Esophagus muscularis mucosa (tissue), 4 donors: ENCODE results near the gene CYSTM1. TPM values are rescaled to one million over a fixed set of nuclear protein-coding genes. Genes with fewer than 3 reads are reported as not detected.

Source experiments
- DNase-seq: peaks from one replicate; pipeline ENCODE4 v3.0.0-alpha.2; 2017; ENCODE audit errors: extremely low spot score
- H3K27ac ChIP-seq, 4 donors: fragments of 200-600 bp; sonication (generic); replicated peaks in 1 of 4; 1 replicate in 3 of 4; 2 replicates in 1 of 4; pipeline ENCODE4 v1.5.1; 2016 to 2019; ENCODE audit warnings: mild to moderate bottlenecking in 1 of 4
- H3K27me3 ChIP-seq, 4 donors: fragments of 200-600 bp; sonication (generic); one replicate each; pipeline versions ENCODE4 v1.5.1 to v1.6.0; 2016 to 2019
- H3K36me3 ChIP-seq, 4 donors: fragments of 200-600 bp; sonication (generic); one replicate each; pipeline ENCODE4 v1.5.1; 2016 to 2019
- H3K4me1 ChIP-seq, 4 donors: fragments of 200-600 bp; sonication (generic); one replicate each; pipeline ENCODE4 v1.5.1; 2016 to 2019
- H3K4me3 ChIP-seq, 4 donors: fragments of 200-600 bp; sonication (generic); 1 replicate in 2 of 4; 2 replicates in 2 of 4; pipeline ENCODE4 v1.5.1; 2016 to 2019; ENCODE audit warnings: mild to moderate bottlenecking in 4 of 4, moderate library complexity in 1 of 4
- H3K9me3 ChIP-seq, 4 donors: fragments of 200-600 bp; sonication (generic); 1 replicate in 3 of 4; 2 replicates in 1 of 4; pipeline ENCODE4 v1.5.1; 2016 to 2019
- CTCF ChIP-seq, 3 experiments: fragments of 200-600 bp in 2 of 3; fragments of 450-650 bp in 1 of 3; sonication (generic) in 2 of 3; IDR thresholded peaks; one replicate each; pipeline ENCODE4 v1.5.1; 2017 to 2019; ENCODE audit warnings: antibody characterized with exemption in 3 of 3, mild to moderate bottlenecking in 2 of 3, moderate library complexity in 1 of 3
- EP300 ChIP-seq: sonication (generic); formaldehyde crosslinking; IDR thresholded peaks from one replicate; pipeline ENCODE4 v1.6.1; 2017; ENCODE audit warnings: antibody characterized with exemption
- POLR2A ChIP-seq: fragments of 450-650 bp; IDR thresholded peaks from one replicate; pipeline ENCODE4 v1.6.1; 2017; ENCODE audit warnings: antibody characterized with exemption, moderate library complexity, mild to moderate bottlenecking, low read depth
- POLR2AphosphoS5 ChIP-seq, 2 donors: sonication (generic); formaldehyde crosslinking; IDR thresholded peaks; one replicate each; pipeline ENCODE4 v1.6.1; 2017; ENCODE audit warnings: antibody characterized with exemption in 2 of 2
- WGBS: methylation state at CpG from one replicate; pipeline ENCODE4 v1.1.5; 2018; 5-methylcytosine and 5-hydroxymethylcytosine counted together
- intact Hi-C: fragments of 100-400 bp; cut with DNase I; formaldehyde crosslinking; loops from one replicate; pipeline ENCODE4 v1.15.1; 2023
- total RNA-seq, 4 donors: library from RNA; depleted of rRNA; stranded (reverse); fragments of >200 nt; gene quantifications; one replicate each; pipeline versions ENCODE4 v1.1.0 to v1.2.1, GENCODE V29; 2016

CYSTM1 gene
- total RNA-seq, 4 donors from 2014 or later = 54.0 to 81.0 (median 67.8) TPM

DNA sequence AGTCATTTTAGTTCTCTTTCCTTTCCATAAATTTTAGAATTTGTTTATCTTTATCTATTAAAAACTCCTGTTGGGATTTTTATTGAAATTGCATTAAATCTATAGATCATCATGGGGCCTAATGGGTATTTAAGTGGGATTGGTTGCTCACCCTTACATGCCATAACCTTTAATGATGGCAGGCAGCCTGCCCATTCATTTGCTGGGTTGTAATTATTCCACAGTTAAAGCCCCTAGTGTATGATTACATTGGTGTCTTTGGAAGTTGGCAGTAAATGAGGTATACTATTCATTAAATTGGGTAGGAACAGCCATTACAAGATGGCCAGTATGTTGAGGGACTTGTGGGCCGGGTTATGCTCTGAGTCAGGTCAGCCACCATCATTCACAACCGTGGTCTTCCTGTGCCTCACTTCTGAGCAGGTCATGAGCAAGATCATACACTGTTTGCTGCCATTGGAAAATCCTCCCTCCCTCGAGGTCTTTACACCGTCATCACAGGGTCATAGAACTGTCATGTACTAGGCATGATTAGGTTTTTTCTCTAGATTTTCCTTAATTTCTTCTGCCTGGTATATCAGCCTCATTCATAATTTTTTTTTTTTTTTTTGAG is 59.5 kb downstream of the CYSTM1 start:
- Histone ChIP-seq H3K27ac (no peak overlapping the region), H3K9me3 (no peaks in the 10 kb centered on the region), H3K27me3 (no peaks in the 10 kb centered on the region), H3K36me3 (no peaks in the 10 kb centered on the region), H3K4me3 (no peak overlapping the region), H3K4me1 (peaks cover 0 to 3% (median 2%) of the 10 kb centered on the region in 4 donors)
- 90% methylated on average over 4 of the region's 4 CpGs for WGBS
- TF ChIP-seq POLR2A (no peak), CTCF (IDR thresholded peaks at IDR 0.05) (no peak), POLR2AphosphoS5 (IDR thresholded peaks at IDR 0.05) (no peak), EP300 (no peak)
- intact Hi-C loops = no loop called here
- DNase-seq = no peak

DNA sequence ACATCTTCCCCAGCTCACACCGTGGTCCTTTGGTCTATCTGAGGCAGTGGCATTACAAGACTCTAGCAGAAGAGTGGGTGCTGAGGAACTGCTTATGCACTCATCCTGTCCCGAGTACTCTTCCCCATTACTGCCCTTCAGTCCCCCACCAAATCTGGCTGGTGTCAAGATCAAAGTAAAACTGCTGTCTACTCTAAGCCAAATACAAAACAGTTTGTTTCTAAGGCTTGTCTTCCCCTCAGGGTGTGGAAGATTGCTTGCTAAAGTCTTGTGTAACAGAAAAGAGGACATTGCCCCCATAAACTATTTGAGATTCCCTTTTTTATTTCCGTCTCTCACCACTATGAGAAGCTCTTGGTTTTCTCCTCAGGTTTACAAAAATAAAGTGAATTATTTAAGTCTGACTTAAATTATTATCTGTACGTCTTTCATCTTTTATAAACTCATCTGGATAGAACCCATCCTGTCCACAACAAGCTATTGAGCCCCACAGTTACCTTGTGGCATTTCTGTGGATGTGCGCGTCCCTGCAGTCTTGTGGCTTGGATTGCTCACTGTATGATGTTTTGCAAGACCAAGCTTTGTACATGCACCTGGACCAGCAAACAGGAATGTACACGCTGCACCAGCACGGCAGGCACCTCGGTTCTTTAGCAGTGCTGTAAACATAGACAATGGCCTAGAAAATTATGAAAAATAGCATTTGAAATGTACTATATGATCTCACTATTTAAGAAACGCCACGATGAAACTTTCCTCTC is 61.0 kb downstream of the CYSTM1 start:
- 77% methylated on average over 11 of the region's 11 CpGs for WGBS
- Histone ChIP-seq H3K27me3 (no peaks in the 10 kb centered on the region), H3K4me3 (no peak overlapping the region), H3K9me3 (no peaks in the 10 kb centered on the region), H3K4me1 (peaks cover 14 to 18% (median 16%) of the 10 kb centered on the region in 4 donors), H3K27ac (no peak overlapping the region), H3K36me3 (no peaks in the 10 kb centered on the region)
- intact Hi-C loops = no loop called here
- DNase-seq = no peak
- TF ChIP-seq EP300 (no peak), POLR2AphosphoS5 (IDR thresholded peaks at IDR 0.05) (no peak)

- Histone ChIP-seq H3K27me3 (no peaks in the 10 kb centered on the region), H3K4me3 (no peak overlapping the region), H3K36me3 (no peaks in the 10 kb centered on the region), H3K4me1 (peaks cover 25 to 29% (median 27%) of the 10 kb centered on the region in 4 donors), H3K27ac (no peak overlapping the region), H3K9me3 (no peaks in the 10 kb centered on the region)
- no peak for TF ChIP-seq EP300
- no peak for TF ChIP-seq POLR2A
- TF ChIP-seq CTCF (IDR thresholded peaks at IDR 0.05) = no peak
- no peak for TF ChIP-seq POLR2AphosphoS5 (IDR thresholded peaks at IDR 0.05)
- WGBS = 91% methylated on average over 4 of the region's 6 CpGs
- intact Hi-C loops = no loop called here
- DNase-seq = no peak
These were observed 62.1 kb downstream of the CYSTM1 start for GRCh38 chr5:140236891-140237598.

DNA sequence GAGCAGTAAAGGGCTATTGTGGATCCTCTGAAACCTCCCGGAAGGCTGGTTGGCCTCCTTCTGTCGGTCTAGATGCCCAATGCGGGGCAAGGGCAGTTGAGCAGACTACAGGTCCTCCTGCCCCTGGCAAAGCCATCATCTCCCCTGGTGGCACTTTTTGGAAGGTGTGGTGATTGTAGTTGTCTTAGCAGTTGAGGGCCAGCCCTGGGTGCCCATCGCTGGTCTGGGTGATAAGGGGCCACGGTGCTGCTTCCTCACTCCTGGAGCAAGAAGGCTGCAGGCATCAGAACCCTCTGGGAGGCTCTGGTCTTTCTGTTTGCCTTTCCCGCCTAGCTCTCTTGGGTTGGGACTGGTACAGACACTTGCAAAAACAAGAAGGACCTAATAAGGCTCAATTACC is 63.8 kb downstream of the CYSTM1 start:
- H3K27me3 ChIP-seq = no peaks in the 10 kb centered on the region
- peaks cover 0 to 9% (median 0%) of the 10 kb centered on the region in 4 donors for H3K36me3 ChIP-seq
- H3K4me1 ChIP-seq = peaks cover 42 to 44% (median 43%) of the 10 kb centered on the region in 4 donors
- WGBS = 96% methylated on average over 6 of the region's 6 CpGs
- H3K9me3 ChIP-seq = no peaks in the 10 kb centered on the region
- intact Hi-C loops = no loop called here
- TF ChIP-seq CTCF (IDR thresholded peaks at IDR 0.05) = no peak
- no peak for TF ChIP-seq POLR2AphosphoS5 (IDR thresholded peaks at IDR 0.05)
- TF ChIP-seq POLR2A = no peak
- no peak for TF ChIP-seq EP300
- H3K27ac ChIP-seq = no peak overlapping the region
- no peak for DNase-seq
- no peak overlapping the region for H3K4me3 ChIP-seq

DNA sequence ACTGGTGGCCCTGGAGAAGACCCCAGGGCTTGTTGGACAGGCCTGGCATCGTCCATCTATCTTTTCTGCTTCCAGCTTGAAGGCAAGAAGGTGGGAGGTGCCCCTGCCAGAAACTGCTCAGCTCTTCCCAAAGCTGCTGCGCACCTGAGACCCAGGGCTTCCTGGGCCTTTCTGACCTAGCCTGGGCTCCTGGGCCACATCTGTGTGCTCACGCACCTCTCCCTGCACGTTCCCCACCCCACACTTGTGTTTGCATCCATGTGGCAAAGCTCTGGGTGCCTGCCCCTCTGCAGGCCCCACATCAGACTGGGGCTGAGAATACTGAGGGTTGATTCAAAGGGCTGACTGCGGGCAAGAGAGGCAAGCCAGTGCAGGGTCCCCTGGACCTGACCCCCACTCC is 64.5 kb downstream of the CYSTM1 start:
- no peak overlapping the region for H3K4me3 ChIP-seq
- DNase-seq = no peak
- WGBS = 96% methylated on average over 5 of the region's 5 CpGs
- intact Hi-C loops = no loop called here
- no peaks in the 10 kb centered on the region for H3K9me3 ChIP-seq
- H3K4me1 ChIP-seq = peaks cover 49 to 51% (median 50%) of the 10 kb centered on the region in 4 donors
- peaks cover 0 to 12% (median 0%) of the 10 kb centered on the region in 4 donors for H3K36me3 ChIP-seq
- peak overlapping the region in 3 of 4 donors; percentile 64 to 79 (median 72) for H3K27ac ChIP-seq
- TF ChIP-seq CTCF (IDR thresholded peaks at IDR 0.05) (no peak), EP300 (no peak), POLR2A (no peak)
- H3K27me3 ChIP-seq = no peaks in the 10 kb centered on the region
